GM18526 (cell line): ENCODE results near the gene VAPB.

Experiments
- POLR2A ChIP-seq: IDR thresholded peaks from 3 replicates; pipeline ENCODE4 v1.6.1; 2011; ENCODE audit not compliant: insufficient read length; ENCODE audit errors: extremely low read depth

The VAPB gene

GRCh38 chr20:58458342-58459057 lies 69.5 kb downstream of the VAPB start:
- no peak for TF ChIP-seq POLR2A

- TF ChIP-seq POLR2A, result no peak
These were observed 70.2 kb downstream of the VAPB start for GRCh38 chr20:58459058-58459750.

GRCh38 chr20:58461104-58461503 lies 72.1 kb downstream of the VAPB start:
- no peak for TF ChIP-seq POLR2A

GRCh38 chr20:58461899-58462298 lies 72.9 kb downstream of the VAPB start:
- TF ChIP-seq POLR2A, result no peak

- TF ChIP-seq POLR2A, result no peak
These were observed 74.2 kb downstream of the VAPB start for GRCh38 chr20:58463256-58463655.

GRCh38 chr20:58464838-58465237 lies 75.8 kb downstream of the VAPB start:
- no peak for TF ChIP-seq POLR2A

- no peak for TF ChIP-seq POLR2A
These were observed 77.2 kb downstream of the VAPB start for GRCh38 chr20:58466095-58466708.

GRCh38 chr20:58466729-58467571 lies 77.9 kb downstream of the VAPB start:
- no peak for TF ChIP-seq POLR2A

GRCh38 chr20:58467572-58468527 lies 78.8 kb downstream of the VAPB start:
- TF ChIP-seq POLR2A, result no peak

GRCh38 chr20:58469616-58470015 lies 80.6 kb downstream of the VAPB start:
- no peak for TF ChIP-seq POLR2A

GRCh38 chr20:58470336-58471192 lies 81.5 kb downstream of the VAPB start:
- TF ChIP-seq POLR2A, result no peak

GRCh38 chr20:58471193-58472164 lies 82.5 kb downstream of the VAPB start:
- TF ChIP-seq POLR2A, result no peak

GRCh38 chr20:58472273-58473018 lies 83.4 kb downstream of the VAPB start:
- TF ChIP-seq POLR2A, result no peak
